ENCODE data around the gene STK10.
A peak's percentile ranks its signal among the peaks of the same experiment; 100 is the strongest.
"Not testable (repeated sequence)": the region's sequence is repeated elsewhere in the genome, so short reads cannot be mapped to it uniquely, and the experiment has no call there.

STK10 gene

GRCh38 chr5:172048539-172049101 is 139.4 kb downstream of the STK10 start:
- no peak for DNase-seq

- no peak for DNase-seq
These were observed 139.9 kb downstream of the STK10 start for GRCh38 chr5:172048170-172048422.

GRCh38 chr5:172046593-172046992 is 141.4 kb downstream of the STK10 start:
- no peak for DNase-seq

GRCh38 chr5:172045315-172045632 is 142.8 kb downstream of the STK10 start:
- no peak for DNase-seq

- no peak for DNase-seq
These were observed 143.3 kb downstream of the STK10 start for GRCh38 chr5:172044631-172045314.

- DNase-seq, result no peak
These were observed 144.2 kb downstream of the STK10 start for GRCh38 chr5:172043865-172044264.

- no peak for DNase-seq
These were observed 145.8 kb downstream of the STK10 start for GRCh38 chr5:172042183-172042582.

GRCh38 chr5:172038167-172038566 is 149.9 kb downstream of the STK10 start:
- DNase-seq, result no peak

GRCh38 chr5:172035049-172035448 is 153.0 kb downstream of the STK10 start:
- DNase-seq, result no peak

- DNase-seq, result no peak
These were observed 156.0 kb downstream of the STK10 start for GRCh38 chr5:172031894-172032461.

- no peak for DNase-seq
These were observed 158.1 kb downstream of the STK10 start for GRCh38 chr5:172029876-172030275.

- DNase-seq, result no peak
These were observed 159.9 kb downstream of the STK10 start for GRCh38 chr5:172028167-172028566.

GRCh38 chr5:172020110-172020786 is 167.8 kb downstream of the STK10 start:
- not testable (repeated sequence) for DNase-seq

GRCh38 chr5:172015346-172015745 is 172.7 kb downstream of the STK10 start:
- no peak for DNase-seq

GRCh38 chr5:172010278-172010677 is 177.7 kb downstream of the STK10 start:
- no peak for DNase-seq

- no peak for DNase-seq
These were observed 178.3 kb downstream of the STK10 start for GRCh38 chr5:172009536-172010270.

- DNase-seq, result no peak
These were observed 179.3 kb downstream of the STK10 start for GRCh38 chr5:172008689-172009141.

GRCh38 chr5:172008111-172008455 is 179.9 kb downstream of the STK10 start:
- no peak for DNase-seq

- no peak for DNase-seq
These were observed 180.6 kb downstream of the STK10 start for GRCh38 chr5:172007175-172008110.

- DNase-seq, result peak; percentile 95
These were observed 181.5 kb downstream of the STK10 start, which contains the start of gene FBXW11 for GRCh38 chr5:172006321-172007174. Gene FBXW11 (minus strand): TSS chr5:172006638. CDS start chr5:172006502, 136 bp downstream.

- DNase-seq, result peak; percentile 14
These were observed 182.2 kb downstream of the STK10 start for GRCh38 chr5:172005708-172006320.

Data from NCI-H2029 (cell line).